HG03175 (cell line): Measurements from ENCODE around the gene B3GNT7.
"Not testable (repeated sequence)": the region's sequence is repeated elsewhere in the genome, so short reads cannot be mapped to it uniquely, and the experiment has no call there.

Source experiments
- ATAC-seq: cut with Tn5 transposase; IDR thresholded peaks from one replicate; pipeline ENCODE4 v1.9.1; 2021; ENCODE audit warnings: mild to moderate bottlenecking, moderate library complexity; ENCODE audit not compliant: unreplicated experiment

The B3GNT7 gene

GRCh38 chr2:231423176-231423575 lies 27.7 kb downstream of the B3GNT7 start:
- no peak for ATAC-seq

DNA sequence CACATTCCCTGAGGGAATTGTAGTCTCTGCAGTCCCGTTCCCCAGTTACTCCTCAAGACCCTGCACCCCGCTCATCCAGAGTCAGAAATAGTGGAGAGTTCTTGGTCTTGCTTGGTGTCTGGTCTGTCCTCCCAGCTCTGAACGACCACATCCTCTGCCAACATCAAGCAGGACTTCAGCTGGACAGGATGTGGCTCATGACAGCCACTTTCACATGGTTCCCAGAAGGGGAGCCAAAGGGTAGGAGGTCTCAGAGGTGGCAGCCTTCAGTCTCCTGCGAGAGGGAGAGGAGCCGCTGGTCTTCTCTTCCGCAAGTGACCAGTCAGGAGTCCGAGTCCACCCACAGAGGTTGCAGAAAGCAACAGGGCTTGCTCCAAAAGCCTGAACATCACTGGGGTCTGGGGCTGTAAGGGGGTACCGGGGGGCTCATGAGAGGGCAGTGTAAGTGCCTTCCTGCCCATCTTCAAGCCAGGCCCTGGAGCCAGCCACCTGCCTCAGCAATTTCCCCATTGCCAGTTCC lies 29.8 kb downstream of the B3GNT7 start:
- no peak for ATAC-seq

GRCh38 chr2:231425811-231426703 lies 30.5 kb downstream of the B3GNT7 start:
- ATAC-seq, result no peak

DNA sequence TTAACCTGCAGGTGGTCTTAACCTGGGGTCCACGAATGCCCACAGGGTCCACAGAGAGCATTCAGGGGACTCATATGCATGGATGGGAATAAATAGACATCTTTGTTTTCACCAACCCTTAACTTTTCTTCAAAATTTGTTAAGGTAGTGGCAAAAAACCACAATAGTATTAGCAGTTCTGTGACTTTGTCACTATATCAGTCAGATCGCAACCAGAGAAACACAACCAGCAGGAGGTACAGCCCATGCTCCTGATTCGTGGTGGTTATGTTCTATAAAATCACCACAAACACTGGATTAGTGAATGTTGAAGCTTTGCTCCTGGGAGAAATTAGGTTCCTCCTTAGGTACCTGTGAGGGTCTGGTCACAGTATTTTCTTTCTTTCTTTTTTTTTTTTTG lies 31.6 kb downstream of the B3GNT7 start:
- ATAC-seq, result no peak

- ATAC-seq, result no peak
Measured at GRCh38 chr2:231429152-231429551, 33.6 kb downstream of the B3GNT7 start.

GRCh38 chr2:231429901-231430300 lies 34.4 kb downstream of the B3GNT7 start:
- ATAC-seq, result no peak

GRCh38 chr2:231430437-231430836 lies 34.9 kb downstream of the B3GNT7 start:
- ATAC-seq, result not testable (repeated sequence)

- ATAC-seq, result no peak
Measured at GRCh38 chr2:231431606-231432005, 36.1 kb downstream of the B3GNT7 start.

GRCh38 chr2:231433990-231434389 lies 38.5 kb downstream of the B3GNT7 start:
- ATAC-seq, result no peak

DNA sequence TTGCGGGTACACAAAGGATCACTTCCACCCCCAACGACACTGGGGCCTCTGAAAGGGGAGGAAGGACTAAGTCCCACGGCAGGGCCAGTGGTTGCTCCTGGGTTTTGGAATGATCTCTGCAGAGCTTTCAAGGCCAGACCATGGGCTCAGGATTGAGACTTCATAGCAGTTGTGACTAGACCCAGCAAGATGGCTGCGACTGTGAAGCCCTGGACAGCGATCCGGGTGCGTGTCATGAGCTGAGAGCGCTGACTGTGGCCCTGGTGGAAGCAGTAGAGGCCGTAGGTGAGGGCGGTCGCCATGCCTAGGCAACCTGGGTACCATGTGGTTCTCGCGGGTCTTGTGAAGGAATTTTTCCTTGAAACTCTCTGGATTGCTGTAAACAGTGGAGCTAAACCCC lies 41.4 kb downstream of the B3GNT7 start:
- no peak for ATAC-seq

- no peak for ATAC-seq
Measured at GRCh38 chr2:231449503-231450054, 54.1 kb downstream of the B3GNT7 start.

GRCh38 chr2:231450548-231450989 lies 55.1 kb downstream of the B3GNT7 start:
- no peak for ATAC-seq
